SIG-M5 treated with dmso at 0.1 percent for 504 hours (cell line): ENCODE data around the gene ZNF493.

Experiments
- DNase-seq: peaks from one replicate; lab custom pipeline; 2025; ENCODE audit not compliant: unreplicated experiment; lab: John Stamatoyannopoulos, UW

Gene ZNF493

DNA sequence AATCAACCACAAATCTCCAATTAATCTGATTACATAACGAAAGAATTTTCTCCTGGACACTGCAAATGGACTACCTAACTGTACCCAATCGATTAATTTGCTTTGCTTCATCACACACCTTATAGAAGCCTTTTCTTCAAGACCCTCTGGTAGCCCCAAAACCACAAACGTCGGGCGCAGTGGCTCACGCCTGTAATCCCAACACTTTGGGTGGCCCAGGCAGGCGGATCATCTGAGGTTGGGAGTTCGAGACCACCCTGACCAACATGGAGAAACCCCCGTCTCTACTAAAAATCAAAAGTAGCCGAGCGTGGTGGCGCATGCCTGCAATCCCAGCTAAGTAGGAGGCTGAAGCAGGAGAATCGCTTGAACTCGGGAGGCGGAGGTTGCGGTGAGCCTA is 65.6 kb downstream of the ZNF493 start:
- no peak for DNase-seq

- DNase-seq = no peak
Measured at GRCh38 chr19:21463449-21464105, 66.6 kb downstream of the ZNF493 start.

GRCh38 chr19:21466627-21467026 is 69.7 kb downstream of the ZNF493 start:
- no peak for DNase-seq

GRCh38 chr19:21468791-21469190 is 71.9 kb downstream of the ZNF493 start:
- DNase-seq = no peak

- DNase-seq = no peak
Measured at GRCh38 chr19:21472507-21472906, 75.6 kb downstream of the ZNF493 start.

GRCh38 chr19:21474671-21475181 is 77.8 kb downstream of the ZNF493 start:
- DNase-seq = no peak
